Liver (tissue), 3 donors: ENCODE data around the gene HIPK2.

Source experiments
- ATF3 ChIP-seq: IDR thresholded peaks from 2 replicates; pipeline ENCODE4 v1.6.1; 2016; ENCODE audit warnings: antibody characterized with exemption
- CTCF ChIP-seq: fragments of 150-350 bp; IDR thresholded peaks from 2 replicates; pipeline ENCODE4 v1.5.1; 2017; ENCODE audit warnings: improper control_type of control experiment, low read depth, low read length; ENCODE audit not compliant: missing input control
- EGR1 ChIP-seq, 2 donors: IDR thresholded peaks; 2 replicates each; pipeline ENCODE4 v1.6.1; 2016 to 2018; ENCODE audit warnings: antibody characterized with exemption in 2 of 2, low read depth in 2 of 2
- JUND ChIP-seq, 2 donors: IDR thresholded peaks; 2 replicates each; pipeline ENCODE4 v1.6.1; 2016; ENCODE audit warnings: antibody characterized with exemption in 2 of 2
- MAX ChIP-seq: IDR thresholded peaks from 2 replicates; pipeline ENCODE4 v1.6.1; 2016; ENCODE audit warnings: antibody characterized with exemption
- RAD21 ChIP-seq, 2 donors: IDR thresholded peaks; 2 replicates each; pipeline ENCODE4 v1.6.1; 2016; ENCODE audit warnings: antibody characterized with exemption in 2 of 2, mild to moderate bottlenecking in 2 of 2
- REST ChIP-seq: IDR thresholded peaks from 2 replicates; pipeline ENCODE4 v1.6.1; 2016; ENCODE audit warnings: antibody characterized with exemption, mild to moderate bottlenecking
- SP1 ChIP-seq: IDR thresholded peaks from 2 replicates; pipeline ENCODE4 v1.6.1; 2018; ENCODE audit warnings: antibody characterized with exemption, mild to moderate bottlenecking
- donor health status: healthy.
- donor health status: healthy.

GRCh38 chr7:139808846-139809442, 31.1 kb upstream of the HIPK2 start:
- TF ChIP-seq CTCF (no peak), EGR1 (IDR thresholded peaks at IDR 0.05; ENCODE audit: low read depth in 2 of 2) (no peak), REST (no peak), MAX (no peak), JUND (IDR thresholded peaks at IDR 0.05) (no peak), RAD21 (IDR thresholded peaks at IDR 0.05) (no peak), SP1 (no peak), ATF3 (no peak)
